HG02852 (cell line): Measurements from ENCODE around the gene EXOC1L.
A peak's percentile ranks its signal among the peaks of the same experiment; 100 is the strongest.
"Not testable (repeated sequence)": the region's sequence is repeated elsewhere in the genome, so short reads cannot be mapped to it uniquely, and the experiment has no call there.

Experiments
- ATAC-seq: cut with Tn5 transposase; IDR thresholded peaks from one replicate; pipeline ENCODE4 v1.9.1; 2021; ENCODE audit warnings: mild to moderate bottlenecking, moderate library complexity; ENCODE audit not compliant: unreplicated experiment

Gene EXOC1L

DNA sequence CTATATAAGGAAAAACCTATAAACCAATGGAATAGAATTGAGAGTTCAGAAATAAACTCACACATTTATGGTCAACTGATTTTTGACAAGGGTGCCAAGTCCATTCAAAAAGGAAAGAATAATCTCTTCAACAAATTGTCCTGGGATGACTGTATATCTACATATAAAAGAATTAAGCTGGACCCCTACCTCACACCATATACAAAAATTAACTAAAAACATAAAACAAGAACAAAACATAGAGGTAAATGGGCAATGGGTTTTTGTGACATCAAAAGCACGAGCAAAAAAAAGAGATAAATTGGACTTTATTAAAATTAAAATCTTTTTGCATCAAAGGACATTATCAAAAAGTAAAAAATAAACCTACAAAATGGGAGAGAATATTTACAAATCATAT, 18.3 kb downstream of the EXOC1L start:
- ATAC-seq: no peak

- no peak for ATAC-seq
Measured at GRCh38 chr4:55838356-55838755, 18.8 kb downstream of the EXOC1L start.

- no peak for ATAC-seq
Measured at GRCh38 chr4:55838952-55839351, 19.4 kb downstream of the EXOC1L start.

GRCh38 chr4:55840956-55841355, 21.4 kb downstream of the EXOC1L start:
- ATAC-seq: no peak

GRCh38 chr4:55841373-55842239, 22.0 kb downstream of the EXOC1L start:
- ATAC-seq: not testable (repeated sequence)

DNA sequence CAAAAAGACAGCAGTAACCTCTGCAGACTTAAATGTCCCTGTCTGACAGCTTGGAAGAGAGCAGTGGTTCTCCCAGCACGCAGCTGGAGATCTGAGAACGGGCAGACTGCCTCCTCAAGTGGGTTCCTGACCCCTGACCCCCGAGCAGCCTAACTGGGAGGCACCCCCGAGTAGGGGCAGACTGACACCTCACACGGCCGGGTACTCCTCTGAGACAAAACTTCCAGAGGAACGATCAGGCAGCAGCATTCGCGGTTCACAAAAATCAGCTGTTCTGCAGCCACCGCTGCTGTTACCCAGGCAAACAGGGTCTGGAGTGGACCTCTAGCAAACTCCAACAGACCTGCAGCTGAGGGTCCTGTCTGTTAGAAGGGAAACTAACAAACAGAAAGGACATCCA, 22.7 kb downstream of the EXOC1L start:
- not testable (repeated sequence) for ATAC-seq

GRCh38 chr4:55849724-55850123, 30.1 kb downstream of the EXOC1L start:
- ATAC-seq: no peak

DNA sequence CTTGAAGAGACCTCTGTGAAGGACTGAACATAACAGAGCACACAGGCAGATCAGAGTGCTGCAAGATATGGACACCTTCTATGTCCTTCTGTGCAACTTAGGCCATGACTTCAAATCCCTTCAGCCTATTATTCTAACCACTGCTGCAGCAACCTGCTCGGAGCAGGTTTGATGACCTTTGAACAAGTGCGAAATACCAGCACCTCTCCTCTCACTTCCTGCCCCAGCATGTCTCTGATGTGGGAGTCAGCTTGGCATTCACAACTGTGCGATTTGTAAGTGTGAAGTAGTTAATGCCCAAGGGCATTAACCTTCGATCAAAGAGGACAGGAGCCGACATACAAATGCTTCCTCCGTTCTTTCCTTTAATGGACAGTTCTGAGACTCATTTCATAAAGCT, 32.3 kb downstream of the EXOC1L start:
- ATAC-seq: no peak

- peak; percentile 97 for ATAC-seq
Measured at GRCh38 chr4:55853484-55854046, 34.0 kb downstream of the EXOC1L start, which contains the start of gene EXOC1. TSS of gene EXOC1 (plus strand) at chr4:55853648. CDS start at chr4:55858324, 4,676 bp downstream.

- no peak for ATAC-seq
Measured at GRCh38 chr4:55854129-55854528, 34.5 kb downstream of the EXOC1L start.

DNA sequence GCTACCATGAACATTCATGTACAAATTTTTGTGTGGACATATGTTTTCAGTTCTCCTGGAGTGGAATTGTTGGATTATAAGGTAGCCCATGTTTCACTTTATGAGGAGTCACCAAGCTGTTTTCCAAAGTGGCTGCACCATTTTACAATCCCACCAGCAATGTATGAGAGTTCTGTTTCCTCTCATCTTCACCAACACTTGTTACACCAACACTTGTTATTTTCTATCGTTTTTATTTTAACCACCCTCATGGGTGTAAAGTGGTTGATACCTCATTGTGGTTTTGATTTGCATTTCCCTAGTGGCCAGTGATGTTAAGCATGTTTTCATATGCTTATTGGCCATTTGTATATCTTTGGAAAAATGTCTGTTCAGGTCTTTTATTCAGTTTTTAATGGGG, 38.0 kb downstream of the EXOC1L start:
- no peak for ATAC-seq

DNA sequence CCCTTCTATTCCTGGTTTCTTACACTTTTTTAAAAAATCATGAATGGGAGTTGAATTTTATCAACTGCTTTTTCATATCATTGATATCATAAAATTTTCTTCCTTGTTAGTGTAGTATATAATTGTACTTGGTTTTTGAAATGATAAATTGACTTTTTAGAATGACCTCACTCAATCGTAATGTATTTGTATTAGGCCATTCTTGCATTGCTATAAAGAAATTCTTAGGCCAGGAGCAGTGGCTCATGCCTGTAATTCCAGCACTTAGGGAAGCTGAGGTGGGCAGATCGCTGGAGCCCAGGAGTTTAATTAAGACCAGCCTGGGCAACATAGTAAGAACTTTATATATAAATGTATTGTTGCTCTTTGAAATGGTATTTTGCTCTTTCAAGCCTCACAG, 40.1 kb downstream of the EXOC1L start:
- ATAC-seq: no peak

GRCh38 chr4:55864577-55865223, 45.1 kb downstream of the EXOC1L start:
- ATAC-seq: no peak

DNA sequence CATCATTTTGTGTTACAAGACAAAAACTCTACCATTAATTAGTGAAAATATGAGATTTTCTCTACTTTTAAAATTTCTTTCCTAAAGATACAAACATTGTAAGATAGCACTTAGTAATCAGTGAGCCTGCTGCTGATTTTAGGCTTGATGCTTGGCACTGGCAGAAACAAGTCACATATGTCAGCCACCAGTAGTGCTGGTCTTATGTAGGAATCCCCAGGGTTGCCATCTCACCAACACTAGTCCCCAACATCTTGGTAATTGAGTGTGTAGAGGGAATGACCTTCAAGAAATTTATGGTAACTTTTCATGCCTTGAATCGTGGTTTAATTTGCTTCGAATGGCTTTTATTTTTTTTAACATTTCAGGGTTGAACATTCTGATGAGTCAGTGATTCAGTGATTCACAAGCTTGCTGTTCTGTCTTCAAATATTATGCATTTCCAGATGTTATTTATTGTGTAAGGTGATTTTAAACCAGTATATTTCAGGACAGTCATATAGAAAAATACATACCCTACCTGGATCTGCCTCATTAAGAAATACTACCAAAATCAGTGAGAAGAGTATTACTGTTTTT, 45.7 kb downstream of the EXOC1L start:
- ATAC-seq: no peak

- ATAC-seq: peak; percentile 74
Measured at GRCh38 chr4:55866290-55866907, 46.8 kb downstream of the EXOC1L start.

- peak; percentile 86 for ATAC-seq
Measured at GRCh38 chr4:55866973-55867574, 47.5 kb downstream of the EXOC1L start.

DNA sequence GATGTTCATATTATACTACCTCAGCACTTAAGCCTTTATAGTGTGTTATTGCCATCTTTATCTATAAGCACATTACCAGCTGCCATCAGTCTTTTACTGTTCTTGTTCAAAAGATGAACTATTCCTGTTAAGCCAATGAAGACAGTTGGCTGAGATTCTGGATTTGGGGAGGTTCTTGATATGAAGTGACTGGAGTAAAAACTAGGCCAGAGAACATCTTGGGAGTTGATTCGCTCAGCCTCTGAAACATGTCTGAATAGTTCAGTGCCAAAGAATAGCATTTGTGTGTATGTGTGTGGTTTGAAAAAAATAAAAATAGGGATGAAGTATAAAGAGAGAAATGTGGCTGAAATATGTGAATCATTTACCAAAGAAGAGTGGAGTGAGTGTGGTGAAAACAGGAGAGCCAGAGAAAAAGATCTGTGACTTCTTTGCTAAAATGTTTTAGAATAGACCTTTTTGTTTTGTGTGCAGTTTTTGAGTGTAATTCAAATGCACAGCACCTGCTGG, 49.0 kb downstream of the EXOC1L start:
- no peak for ATAC-seq

GRCh38 chr4:55871299-55871800, 51.8 kb downstream of the EXOC1L start:
- ATAC-seq: no peak

DNA sequence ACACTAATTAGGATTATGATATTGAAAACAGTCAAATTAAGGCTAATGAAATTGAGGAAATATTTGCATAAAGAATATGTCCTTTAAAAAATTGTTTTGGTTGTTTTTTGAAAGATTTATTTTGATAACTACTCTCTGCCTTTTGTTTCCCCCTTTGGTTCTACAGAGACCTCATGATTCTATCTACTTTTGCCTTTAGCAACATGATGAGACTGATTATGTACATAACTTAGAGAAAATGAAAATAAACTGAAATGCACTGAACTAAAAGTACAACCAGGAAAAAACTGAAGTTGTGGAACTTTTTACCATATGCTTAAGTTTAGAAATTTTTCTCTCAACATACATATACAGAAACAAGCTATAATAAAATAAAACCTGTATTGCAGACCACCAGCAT, 55.2 kb downstream of the EXOC1L start:
- no peak for ATAC-seq

- no peak for ATAC-seq
Measured at GRCh38 chr4:55876387-55876786, 56.8 kb downstream of the EXOC1L start.
